RPMI7951 (cell line): ENCODE results near the gene DLG5. TPM values are rescaled to one million over a fixed set of nuclear protein-coding genes. Genes with fewer than 3 reads are reported as not detected.

Experiments used
- DNase-seq: peaks from one replicate; pipeline ENCODE4 v3.0.0-alpha.2; 2012; ENCODE audit warnings: low read depth
- total RNA-seq: library from RNA; depleted of rRNA; stranded (reverse); fragments of >200 nt; shearing (Covaris generic); gene quantifications from 2 replicates; pipeline ENCODE4 v1.2.3, GENCODE V29; 2014; rRNA removed

DLG5 gene, protein sequence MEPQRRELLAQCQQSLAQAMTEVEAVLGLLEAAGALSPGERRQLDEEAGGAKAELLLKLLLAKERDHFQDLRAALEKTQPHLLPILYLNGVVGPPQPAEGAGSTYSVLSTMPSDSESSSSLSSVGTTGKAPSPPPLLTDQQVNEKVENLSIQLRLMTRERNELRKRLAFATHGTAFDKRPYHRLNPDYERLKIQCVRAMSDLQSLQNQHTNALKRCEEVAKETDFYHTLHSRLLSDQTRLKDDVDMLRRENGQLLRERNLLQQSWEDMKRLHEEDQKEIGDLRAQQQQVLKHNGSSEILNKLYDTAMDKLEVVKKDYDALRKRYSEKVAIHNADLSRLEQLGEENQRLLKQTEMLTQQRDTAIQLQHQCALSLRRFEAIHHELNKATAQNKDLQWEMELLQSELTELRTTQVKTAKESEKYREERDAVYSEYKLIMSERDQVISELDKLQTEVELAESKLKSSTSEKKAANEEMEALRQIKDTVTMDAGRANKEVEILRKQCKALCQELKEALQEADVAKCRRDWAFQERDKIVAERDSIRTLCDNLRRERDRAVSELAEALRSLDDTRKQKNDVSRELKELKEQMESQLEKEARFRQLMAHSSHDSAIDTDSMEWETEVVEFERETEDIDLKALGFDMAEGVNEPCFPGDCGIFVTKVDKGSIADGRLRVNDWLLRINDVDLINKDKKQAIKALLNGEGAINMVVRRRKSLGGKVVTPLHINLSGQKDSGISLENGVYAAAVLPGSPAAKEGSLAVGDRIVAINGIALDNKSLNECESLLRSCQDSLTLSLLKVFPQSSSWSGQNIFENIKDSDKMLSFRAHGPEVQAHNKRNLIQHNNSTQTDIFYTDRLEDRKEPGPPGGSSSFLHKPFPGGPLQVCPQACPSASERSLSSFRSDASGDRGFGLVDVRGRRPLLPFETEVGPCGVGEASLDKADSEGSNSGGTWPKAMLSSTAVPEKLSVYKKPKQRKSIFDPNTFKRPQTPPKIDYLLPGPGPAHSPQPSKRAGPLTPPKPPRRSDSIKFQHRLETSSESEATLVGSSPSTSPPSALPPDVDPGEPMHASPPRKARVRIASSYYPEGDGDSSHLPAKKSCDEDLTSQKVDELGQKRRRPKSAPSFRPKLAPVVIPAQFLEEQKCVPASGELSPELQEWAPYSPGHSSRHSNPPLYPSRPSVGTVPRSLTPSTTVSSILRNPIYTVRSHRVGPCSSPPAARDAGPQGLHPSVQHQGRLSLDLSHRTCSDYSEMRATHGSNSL (N-terminal part only)
- 9.0 and 10.3 TPM in 2 replicates for total RNA-seq

DNA sequence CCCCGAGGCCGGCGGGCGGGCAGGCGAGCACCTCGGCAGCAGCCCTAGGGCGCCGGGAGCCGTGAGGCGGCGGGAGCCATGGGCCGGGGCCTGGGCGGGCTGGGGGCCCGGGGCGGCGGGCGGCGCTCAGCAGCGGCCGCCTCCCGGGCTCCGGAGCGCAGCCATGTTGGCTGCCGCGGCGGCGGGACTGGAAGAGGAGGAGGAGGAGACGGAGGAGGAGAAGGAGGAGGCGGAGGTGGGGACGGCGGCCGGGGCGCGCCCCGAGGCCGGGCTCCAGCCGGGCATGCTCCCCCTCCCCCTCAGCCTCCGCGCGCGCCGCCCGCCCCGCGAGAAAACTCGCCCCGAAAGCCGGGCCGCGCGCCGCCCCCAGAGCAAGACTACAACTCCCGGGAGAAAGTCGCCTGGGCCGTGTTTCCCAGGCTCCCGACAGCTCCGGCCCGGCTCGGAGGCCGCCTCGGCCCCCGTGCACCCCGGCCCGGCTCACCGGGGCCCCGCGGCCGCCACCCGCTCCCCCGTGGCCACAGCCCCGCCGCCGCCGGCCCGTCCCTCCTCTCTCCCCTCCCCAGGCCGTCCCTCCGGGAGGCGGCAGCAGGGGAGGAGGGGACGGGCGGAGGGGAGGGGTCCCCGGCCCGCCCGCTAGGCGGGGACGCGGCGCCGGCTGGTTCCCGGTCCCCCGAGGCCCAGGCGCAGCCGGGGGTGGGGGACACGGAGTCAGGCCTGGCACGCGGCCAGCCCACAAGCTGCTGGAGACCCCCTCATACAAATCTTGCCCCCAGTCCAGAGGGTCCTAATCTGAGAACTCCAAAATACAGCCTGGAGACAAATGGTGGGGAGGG is at the start of gene DLG5:
Gene DLG5, minus strand, starts transcription at position 190 of the 836 bp plus-strand sequence. CDS start 235 bp downstream, outside the sequence.
- peak; percentile 61 for DNase-seq

DNA sequence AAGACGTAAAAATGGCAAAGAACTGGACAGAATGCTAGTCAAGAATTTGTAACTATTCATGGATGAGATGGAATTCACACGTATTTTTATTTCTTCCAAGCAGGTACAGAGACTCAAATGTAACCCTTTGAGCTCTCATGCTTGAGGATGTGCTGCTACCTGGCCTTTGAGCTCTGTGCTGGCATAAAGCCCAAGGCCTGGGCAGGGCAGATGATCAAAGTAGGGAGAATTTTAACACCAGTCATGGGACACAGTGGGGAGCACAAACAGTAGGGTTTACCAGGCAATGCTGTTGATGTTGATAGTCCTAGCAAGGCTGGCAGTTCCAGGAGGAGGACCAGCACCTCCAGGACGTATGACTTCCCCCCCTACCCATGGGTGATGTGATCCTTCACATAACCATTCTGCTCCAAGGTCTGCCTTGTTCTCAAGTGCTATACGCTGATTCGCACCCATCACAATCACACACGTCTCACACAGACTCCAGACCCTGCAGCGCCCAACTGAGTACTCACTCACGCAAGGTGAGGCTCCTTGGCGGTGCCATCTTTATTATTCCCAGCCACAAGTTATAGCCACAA is 48.6 kb upstream of the DLG5 start:
- no peak for DNase-seq

DNA sequence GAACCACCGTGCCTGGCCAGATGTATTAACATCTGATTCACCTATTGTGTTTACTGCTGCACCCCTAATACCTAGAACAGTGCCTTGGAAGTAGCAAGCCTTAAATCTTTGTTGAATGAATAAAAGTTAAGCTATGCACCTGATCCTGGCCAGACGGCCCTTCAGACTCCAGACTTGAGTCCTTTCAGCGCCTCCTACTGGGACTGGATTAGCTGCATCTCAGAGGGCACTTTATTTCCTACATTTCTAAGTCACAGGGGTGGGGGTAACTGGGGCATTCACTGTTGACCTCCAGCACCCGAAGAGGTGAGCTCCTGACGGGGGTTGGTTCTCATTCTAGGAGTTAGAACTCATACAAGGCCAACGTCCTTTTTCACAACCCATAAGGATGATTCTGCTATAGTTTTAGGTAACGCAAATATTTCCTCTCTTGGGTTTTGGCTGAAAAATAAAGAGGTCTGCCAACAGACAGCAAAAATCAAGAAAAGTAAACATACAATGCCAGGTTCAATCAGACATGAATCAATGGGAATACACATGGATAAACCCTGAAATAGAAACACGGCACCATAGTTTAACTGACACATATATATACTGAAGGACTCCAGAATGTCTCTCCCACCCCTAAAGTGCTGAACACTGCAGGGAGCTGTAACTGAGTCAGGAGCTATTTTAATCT is 48.0 kb upstream of the DLG5 start:
- peak; percentile 13 for DNase-seq

DNA sequence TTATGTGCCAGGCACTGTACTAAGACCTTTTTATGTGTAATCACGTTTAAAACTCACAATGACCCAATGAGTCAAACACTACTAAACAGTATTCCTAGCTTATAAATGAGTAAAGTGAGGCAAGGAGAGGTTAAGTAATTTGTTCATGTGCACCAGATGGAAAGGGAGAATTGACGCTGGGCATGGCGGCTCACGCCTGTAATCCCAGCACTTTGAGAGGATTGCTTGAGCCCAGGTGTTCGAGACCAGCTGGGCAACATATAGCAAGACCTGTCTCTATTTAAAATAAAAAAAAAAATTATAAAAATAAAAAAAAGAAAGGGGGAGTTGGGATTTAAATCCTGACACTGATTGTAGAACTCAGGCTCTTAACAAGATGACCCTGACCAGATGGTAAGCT is 46.7 kb upstream of the DLG5 start:
- no peak for DNase-seq

DNA sequence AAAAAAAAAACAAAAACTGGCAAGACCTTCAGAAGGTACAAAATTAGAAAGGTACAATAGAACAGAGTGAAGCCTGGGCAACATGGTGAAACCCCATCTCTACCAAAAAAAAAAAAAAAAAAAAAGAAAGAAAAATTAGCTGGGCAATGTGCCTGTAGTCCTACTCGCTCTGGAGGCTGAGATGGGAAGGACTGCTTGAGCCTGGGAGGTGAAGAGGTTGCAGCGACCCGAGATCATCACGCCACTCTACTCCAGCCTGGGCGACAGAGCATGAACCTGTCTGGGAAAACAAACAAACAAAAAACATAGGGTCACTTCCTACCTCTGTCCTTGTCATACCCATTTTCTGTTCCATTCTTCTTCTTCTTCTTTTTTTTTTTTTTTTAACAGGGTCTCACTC is 45.6 kb upstream of the DLG5 start:
- DNase-seq = no peak

DNA sequence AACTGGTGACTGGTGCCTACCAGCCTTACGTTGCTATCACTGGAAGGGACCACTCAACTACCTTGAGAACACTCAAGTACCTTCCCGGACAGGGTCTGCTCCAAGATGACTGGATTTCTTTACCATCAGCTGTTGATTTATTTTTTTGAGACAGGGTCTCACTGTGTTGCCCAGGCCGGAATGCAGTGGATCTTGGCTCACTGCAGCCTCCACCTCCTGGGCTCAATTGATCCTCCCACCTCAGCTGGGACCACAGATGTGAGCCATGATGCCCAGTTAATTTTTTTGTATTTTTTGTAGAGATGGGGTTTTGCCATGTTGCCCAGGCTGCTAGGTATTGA is 45.2 kb upstream of the DLG5 start:
- no peak for DNase-seq

DNA sequence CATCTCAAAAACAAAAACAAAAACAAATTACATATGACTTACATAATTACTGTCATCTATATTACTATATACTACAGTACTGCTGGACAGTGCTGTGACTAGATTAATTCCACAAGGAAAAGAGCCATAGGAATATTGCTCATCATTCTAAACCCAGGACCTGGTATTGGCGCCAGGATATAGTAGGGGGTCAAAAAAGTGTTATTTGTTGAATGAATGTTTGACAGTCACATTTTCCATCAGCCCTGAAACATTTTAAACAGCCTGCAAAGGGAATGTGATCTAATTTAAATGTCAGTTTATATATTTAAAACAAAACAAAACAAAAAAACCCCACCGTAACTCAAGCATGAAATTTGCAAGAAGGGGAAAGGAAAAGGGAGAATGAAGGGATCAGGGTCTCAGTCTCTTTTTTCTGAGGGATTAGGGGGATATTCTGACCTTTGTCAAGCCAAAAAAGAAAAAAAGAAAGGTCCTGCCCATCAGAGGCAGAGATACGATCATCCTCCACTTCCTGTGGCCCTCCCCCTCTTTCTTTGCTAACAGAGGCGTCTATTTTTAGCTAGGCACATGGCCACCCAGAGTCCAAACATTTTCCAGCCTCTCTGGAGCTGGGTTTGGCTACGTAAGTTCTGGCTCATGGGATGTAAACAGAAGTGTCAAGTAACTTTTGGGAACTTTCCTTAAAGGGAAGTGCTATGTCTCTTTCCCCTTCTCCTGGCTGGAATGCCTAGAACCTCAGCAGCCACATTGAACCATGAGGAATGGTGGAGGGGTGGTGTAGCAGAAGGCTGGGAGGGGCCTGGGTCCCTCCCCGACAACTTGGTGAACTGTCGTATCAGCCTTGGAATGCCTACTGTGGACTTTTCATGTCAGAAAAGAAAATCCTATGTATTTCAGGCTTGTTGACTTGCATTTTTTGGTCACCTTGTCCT is 44.6 kb upstream of the DLG5 start:
- peak; percentile 88 for DNase-seq

DNA sequence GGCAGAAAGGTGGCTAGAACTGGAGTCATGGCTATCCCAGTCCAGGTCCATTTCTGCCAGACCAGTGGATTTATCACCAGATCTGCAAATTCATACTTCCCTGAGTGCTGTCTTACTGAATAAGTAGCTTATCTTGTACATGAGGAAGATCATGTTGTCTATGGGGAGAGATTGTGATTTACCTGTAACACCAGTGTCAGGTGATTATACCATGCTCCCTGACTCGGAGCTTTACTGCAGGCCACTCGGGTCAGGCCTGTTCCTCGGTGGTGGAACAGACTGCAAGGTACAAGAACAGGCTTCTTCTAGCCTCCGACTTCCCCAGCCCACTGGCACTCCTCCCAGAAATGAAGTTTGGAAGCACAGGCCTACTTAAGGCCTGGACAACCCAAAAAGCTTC is 42.6 kb upstream of the DLG5 start:
- no peak for DNase-seq

DNA sequence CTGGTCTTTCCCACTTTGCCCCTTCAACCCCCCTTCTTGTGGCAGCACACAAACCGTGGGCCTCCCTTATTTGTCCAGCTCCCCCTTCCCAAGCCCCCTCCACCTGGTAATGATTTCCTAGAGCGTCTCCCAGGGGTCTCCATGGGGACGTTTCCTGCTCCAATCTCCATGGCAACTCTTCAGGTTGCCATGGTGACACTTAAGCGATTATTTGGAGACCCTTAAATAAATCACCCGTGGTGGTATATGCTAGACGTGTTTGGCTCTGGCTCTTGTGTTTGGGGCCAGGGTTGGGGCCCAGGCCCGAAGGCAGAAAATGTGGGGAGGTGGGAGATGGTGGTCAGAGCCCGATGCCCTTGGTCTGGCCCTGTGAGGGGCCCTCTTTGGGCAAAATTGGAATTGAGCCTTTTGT is 41.1 kb upstream of the DLG5 start:
- DNase-seq = no peak

DNA sequence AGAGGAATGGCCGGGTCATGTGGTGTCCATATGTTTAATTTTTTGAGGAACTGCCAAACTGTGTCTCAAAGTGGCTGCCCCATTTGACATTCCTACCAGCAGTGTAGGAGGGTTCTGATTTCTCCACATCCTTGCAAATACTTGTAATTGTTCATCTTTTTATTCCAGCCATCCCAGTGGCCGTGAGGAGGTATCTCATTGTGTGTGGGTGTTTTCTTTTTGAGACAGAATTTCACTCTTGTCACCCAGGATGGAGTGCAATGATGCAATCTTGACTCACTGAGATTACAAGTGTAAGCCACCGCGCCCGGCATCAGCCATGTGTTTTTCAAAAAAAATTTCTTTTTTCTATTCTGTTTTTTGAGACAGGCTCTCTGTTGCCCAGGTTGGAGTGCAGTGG is 38.7 kb upstream of the DLG5 start:
- peak; percentile 78 for DNase-seq

DNA sequence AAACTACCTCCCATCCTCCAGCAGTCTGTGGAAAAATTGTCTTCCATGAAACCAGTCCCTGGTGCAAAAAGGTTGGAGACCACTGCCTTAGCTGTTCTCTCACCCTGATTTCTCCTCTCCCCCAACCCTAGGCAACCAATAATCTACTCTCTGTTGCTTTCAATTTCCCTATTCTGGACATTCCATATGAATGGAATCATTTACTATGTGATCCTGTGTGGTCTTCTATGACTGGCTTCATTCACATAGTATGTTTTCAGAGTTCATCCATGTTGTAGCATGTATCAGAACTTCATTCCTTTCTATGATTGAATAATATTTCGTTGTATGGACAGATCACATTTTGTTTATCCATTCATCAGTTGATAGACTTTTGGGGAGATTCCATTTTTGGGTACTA is 38.3 kb upstream of the DLG5 start:
- DNase-seq = no peak

DNA sequence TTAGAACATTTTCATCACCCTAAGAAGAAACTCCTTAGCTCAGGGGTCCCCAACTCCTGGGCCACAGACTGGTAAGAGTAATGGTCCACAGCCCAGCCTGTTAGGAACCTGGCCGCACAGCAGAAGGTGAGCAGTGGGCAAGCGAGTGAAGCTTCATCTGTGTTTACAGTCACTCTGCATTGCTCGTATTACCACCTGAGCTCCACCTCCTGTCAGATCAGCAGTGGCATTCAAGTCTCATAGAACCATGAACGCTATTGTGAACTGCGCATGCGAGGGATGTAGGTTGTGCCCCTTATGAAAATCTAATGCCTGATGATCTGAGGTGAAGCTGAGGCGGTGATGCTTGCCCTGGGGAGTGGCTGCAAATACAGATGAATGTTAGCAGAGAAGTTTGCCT is 37.3 kb upstream of the DLG5 start:
- DNase-seq = no peak

DNA sequence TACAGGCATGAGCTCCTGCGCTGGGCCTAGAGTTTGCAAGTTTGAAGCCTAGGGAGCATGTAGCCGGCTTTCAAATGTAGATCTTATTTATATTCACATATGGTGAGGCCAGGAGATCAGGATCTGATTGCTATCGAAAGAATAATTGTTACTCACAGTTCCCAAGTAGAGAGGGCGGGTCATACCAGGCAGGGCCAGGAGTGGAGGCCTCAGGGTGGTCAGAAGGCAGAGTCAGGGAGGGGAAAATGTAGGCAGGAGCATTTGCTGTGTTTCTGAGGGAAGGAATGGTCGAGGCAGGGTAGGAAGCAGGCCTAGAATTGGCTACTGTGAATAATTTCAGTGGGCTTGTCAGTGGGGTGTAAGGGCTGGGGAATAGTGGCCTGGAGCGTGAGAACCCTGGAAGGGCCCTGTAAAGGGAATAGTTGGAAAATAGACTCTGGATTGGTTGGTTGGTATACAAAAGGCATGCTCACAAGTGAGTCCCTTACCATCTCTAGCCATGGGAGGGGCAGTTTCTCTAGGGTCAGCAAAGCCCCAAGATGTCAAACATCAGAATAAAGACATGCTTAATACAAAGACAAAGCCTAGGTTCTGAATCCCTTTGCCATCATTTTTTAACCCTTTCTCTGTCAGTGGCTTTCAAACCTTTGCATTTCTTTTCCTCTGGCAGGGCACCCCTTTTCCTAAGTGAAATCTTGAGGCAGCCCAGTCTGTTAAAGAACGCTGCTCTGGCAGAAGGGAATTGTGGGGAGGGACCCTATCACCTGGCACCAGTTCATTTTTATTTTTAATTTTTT is 36.0 kb upstream of the DLG5 start:
- DNase-seq = no peak

DNA sequence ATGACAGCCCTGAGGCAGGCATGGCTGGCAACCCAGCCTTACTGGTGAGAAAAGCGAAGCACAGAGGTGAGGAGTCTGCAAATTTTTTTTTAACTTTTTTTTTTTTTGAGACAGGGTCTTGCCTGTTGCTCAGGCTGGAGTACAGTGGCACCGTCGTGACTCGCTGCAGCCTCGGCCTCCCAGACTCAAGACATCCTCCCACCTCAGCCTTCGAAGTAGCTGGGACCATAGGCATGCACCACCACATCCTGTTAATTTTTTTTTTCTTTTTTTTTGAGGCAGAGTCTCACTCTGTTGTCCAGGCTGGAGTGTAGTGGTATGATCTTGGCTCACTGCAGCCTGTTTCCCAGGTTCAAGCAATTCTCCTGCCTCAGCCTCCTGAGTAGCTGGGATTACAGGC is 35.1 kb upstream of the DLG5 start:
- no peak for DNase-seq

DNA sequence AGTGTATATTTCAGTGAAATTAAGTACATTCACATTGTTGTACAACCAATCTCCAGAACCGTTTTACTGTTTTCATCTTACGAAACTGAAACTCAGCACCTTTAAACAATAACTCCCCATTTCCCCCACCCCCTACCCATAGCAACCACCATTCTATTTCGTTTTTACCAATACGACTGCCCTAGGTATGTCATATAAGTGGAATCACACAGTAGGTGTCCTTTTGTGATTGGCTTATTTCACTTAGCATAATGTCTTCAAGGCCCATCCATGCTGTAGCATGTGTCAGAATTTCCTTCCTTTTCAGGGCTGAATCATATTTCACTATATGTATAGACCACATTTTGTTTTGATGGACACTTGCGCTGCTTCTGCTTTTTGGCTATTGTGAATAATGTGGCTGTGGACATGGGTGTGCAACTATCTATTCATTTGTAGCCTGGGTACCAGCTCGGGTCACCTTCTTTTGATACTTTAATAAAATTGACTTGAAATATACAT is 34.3 kb upstream of the DLG5 start:
- DNase-seq = no peak

DNA sequence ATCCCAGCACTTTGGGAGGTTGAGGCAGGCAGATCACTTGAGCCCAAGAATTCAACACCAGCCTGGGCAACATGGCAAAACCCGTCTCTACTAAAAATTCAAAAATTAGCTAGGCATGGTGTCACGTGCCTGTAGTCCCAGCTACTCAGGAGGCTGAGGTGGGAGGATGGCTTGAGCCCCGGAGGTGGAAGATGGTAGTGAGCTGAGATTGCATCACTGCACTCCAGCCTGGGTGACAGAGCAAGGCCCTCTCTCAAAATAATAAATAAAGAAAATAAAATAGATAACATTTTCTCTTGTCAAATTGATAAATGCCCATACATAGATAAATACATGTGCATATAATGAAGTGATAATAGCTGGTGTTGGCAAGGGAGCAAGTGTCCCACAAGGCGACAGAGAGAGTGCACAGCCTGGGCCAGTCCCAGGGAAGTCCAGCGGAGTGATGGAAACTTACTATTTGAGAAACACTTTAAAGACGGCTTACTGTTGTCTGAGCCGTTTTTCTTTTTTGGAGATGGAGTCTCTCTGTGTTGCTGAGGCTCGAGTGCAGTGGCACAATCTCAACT is 33.4 kb upstream of the DLG5 start:
- DNase-seq = no peak

DNA sequence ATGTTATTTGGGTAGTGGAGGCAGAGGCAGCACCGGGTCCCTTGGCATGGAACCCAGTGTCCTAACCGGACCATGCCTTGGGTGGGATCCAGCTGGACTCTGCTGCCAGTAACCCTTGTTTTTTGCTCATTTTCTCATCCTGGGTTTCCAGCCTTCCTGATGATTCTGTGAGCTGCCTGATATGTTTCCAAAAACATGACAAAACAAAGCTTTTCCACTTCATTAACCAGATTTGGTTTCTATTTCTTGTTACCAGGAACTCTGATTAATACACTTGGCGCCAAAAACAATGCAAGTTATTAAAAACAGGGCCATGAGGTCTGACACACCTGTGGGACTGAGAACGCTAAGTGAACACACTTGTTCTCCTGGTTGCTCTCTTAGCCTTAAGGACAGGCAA is 32.8 kb upstream of the DLG5 start:
- no peak for DNase-seq

DNA sequence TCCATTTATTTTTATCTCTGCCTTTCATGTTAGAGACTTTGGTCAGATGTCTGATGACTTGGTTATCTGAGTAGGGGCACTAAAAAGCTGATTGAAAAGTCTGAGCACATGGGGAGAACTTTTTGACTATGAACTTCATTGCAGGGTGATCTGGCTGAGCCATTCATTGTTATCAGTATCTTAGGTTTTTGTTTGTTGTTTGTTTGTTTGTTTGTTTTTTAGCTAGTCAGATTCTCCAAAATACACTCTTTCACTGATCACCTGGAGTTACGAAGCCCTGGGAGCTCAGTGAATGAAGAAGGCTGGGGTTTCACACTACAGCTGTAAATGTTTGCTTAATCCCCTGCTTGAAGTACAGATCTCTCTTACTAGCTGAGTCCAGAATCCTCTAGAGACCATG is 28.6 kb upstream of the DLG5 start:
- DNase-seq = no peak
